COLO668 (cell line): ENCODE results near the gene FLYWCH2.
"Not testable (repeated sequence)": the region's sequence is repeated elsewhere in the genome, so short reads cannot be mapped to it uniquely, and the experiment has no call there.

ENCODE experiments used
- DNase-seq: peaks from one replicate; lab custom pipeline; 2025; ENCODE audit not compliant: unreplicated experiment; lab: John Stamatoyannopoulos, UW

Gene FLYWCH2

DNA sequence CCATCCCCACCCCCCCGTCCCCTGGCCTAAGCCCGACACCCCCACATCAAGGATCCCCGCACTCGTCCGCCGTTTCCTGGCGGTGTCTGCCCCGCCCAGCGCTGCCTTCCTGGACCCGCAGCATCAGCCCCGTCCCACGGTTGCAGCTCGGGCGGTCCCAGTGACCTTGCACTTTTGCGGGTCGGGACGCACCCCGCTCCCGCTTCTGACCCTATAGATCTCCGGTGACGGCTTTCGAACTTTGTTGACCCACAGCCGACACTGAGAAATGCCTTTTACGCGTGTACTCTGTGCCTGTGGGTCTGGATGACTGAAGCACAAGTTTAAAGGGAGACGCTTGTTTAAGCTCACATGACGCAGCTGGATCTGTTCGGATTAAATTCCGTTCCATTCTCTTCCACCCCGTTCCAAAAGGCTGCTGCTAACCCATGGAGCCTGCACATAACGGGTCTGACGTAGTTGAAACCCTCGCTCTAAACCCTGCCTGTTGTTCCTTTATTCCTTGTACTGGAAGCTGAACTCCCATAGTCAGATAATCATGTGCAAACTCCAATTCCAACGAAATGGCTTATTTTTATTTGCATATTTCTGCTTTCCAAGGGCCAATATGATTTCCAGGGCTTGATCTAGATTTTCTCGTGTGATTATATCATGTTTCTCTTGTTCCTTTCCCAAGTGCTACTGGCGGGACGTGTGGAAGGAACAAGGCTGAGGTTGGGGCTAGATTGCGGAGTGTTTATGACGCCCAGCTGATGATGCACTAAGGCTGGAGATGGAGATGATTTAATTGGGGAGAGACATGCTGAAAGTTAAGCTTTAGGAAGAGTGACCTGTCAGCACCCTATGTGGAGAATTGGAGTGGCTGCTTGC, 29.6 kb downstream of the FLYWCH2 start:
- DNase-seq: no peak

GRCh38 chr16:2913603-2914002, 30.6 kb downstream of the FLYWCH2 start:
- DNase-seq: no peak

DNA sequence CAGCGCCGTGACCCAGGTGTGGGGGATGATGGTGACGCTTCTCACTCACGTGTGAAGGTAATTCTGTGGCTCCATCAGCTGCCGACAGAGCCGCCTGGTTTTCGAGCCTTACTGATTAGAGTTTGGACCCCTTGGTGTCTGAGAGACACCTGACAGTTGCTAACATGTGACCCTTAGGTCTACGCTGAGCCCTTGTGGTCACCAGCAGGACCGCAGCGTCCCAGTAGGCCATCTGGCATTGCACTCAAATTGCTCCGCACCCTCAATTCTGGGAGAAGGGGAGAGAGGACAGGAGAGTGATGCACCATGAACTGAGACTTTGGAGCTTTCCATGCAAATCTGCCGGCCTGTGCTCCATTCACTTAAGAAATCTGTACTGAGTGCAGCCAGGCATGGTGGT, 31.2 kb downstream of the FLYWCH2 start:
- no peak for DNase-seq

DNA sequence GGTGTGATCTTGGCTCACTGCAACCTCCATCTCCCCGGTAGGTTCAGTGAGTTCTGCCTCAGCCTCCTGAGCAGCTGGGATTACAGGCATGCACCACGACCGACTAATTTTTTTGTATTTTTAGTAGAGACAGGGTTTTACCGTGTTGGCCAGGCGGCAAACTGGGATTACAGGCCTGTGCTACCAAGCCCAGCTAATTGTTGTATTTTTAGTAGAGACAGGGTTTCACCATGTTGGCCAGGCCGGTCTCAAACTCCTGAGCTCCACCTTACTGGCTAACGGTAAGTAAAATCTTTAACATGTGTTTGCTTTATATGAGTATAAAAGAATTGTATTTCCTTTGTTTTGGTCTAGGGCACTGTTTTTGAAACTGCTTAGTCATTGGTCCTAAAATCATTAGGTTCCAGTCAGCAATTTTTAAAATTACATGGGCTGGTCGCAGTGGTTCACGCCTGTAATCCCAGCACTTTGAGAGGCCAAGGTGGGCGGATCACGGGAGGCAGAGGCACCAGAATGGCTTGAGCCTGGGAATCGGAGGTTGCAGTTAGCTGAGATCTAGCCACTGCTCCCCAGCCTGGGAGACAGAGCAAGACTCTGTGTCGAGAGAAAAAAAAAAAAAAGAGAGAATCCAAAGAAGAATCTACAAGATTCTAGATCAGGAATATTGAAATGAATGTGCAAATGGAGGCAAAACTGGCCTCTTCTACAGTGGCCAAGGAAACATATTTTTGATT, 32.3 kb downstream of the FLYWCH2 start:
- DNase-seq: no peak

- DNase-seq: peak; percentile 44
These were observed 36.7 kb downstream of the FLYWCH2 start for GRCh38 chr16:2919511-2920255.

- no peak for DNase-seq
These were observed 40.5 kb downstream of the FLYWCH2 start for GRCh38 chr16:2923481-2923880.

GRCh38 chr16:2924901-2925755, 42.1 kb downstream of the FLYWCH2 start:
- no peak for DNase-seq

DNA sequence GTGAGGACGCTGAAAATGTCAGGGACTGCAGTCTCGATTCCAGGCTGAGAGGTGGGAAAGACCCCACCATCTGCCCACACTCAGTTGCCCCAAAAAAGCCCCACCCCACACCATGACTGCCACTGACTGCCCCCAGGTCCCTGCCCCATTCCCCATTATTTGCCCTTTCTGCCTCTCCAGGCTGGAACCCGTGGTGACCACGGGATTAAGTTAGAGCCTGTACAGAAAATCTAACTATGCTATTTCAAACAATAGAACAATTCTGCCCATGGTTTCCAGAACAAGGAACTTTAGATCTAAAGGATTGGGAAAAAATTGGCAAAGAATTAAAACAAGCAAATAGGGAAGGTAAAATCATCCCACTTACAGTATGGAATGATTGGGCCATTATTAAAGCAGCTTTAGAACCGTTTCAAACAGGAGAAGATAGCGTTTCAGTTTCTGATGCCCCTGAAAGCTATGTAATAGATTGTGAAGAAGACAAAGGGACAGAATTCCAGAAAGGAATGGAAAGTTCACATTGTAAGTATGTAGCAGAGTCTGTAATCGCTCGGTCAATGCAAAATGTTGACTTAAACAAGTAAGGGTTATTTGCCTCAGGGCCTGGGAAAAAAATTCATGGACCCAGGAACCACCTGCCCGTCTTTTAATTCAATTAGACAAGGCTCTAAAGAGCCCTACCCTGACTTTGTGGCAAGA, 43.1 kb downstream of the FLYWCH2 start:
- no peak for DNase-seq

- DNase-seq: no peak
These were observed 43.6 kb downstream of the FLYWCH2 start for GRCh38 chr16:2926650-2926999.

- DNase-seq: peak; percentile 87
These were observed 44.1 kb downstream of the FLYWCH2 start for GRCh38 chr16:2927010-2927646.

- DNase-seq: not testable (repeated sequence)
These were observed 45.1 kb downstream of the FLYWCH2 start for GRCh38 chr16:2928151-2928550.

- no peak for DNase-seq
These were observed 45.8 kb downstream of the FLYWCH2 start for GRCh38 chr16:2928796-2929195.

DNA sequence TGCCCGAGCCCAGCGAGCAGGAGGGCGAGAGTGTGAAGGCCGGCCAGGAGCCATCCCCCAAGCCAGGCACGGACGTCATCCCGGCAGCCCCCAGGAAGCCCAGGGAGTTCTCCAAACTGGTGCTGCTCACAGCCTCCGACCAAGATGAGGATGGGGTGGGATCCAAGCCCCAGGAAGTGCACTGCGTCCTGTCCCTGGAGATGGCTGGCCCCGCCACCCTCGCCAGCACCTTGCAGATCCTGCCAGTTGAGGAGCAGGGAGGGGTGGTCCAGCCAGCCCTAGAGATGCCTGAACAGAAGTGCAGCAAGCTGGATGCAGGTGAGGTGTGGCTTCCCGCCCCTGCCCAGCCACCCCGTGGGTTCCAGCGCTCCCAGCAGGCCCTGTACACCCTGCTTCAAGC, 46.7 kb downstream of the FLYWCH2 start:
- no peak for DNase-seq

DNA sequence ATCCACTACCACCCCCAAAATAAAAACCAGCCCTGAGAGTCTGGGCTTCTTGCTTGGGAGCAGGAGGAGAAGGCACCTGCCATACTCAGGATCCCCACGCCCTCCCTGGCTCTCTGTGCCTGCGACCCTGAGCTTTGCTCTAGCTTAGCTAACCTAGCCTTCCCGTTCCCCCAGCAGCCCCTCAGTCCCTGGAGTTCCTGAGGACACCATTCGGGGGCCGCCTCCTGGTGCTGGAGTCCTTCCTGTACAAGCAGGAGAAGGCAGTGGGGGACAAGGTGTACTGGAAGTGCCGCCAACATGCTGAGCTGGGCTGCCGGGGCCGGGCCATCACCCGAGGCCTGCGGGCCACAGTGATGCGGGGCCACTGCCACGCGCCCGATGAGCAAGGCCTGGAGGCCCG, 47.2 kb downstream of the FLYWCH2 start:
- no peak for DNase-seq

GRCh38 chr16:2931231-2931914, 48.4 kb downstream of the FLYWCH2 start:
- not testable (repeated sequence) for DNase-seq

DNA sequence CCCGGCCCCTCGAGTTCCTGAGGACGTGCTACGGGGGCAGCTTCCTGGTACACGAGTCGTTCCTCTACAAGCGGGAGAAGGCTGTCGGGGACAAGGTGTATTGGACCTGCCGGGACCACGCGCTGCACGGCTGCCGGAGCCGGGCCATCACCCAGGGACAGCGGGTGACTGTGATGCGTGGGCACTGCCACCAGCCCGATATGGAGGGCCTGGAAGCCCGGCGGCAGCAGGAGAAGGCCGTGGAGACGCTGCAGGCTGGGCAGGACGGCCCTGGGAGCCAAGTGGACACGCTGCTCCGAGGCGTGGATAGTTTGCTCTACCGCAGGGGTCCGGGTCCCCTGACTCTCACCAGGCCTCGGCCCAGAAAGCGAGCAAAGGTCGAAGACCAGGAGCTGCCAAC, 50.1 kb downstream of the FLYWCH2 start:
- no peak for DNase-seq

DNA sequence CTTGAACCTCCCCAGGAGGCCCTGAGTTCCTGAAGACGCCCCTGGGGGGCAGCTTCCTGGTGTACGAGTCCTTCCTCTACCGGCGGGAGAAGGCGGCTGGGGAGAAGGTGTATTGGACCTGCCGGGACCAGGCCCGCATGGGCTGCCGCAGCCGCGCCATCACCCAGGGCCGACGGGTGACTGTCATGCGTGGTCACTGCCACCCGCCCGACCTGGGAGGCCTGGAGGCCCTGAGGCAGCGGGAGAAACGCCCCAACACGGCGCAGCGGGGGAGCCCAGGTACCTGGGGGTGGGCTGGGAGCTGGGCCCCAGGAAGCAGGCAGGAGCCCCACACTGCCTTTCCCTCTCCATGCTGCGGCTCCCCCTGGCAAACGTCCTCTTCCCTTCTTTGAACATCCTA, 50.7 kb downstream of the FLYWCH2 start:
- no peak for DNase-seq

GRCh38 chr16:2934450-2934849, 51.4 kb downstream of the FLYWCH2 start:
- DNase-seq: no peak

DNA sequence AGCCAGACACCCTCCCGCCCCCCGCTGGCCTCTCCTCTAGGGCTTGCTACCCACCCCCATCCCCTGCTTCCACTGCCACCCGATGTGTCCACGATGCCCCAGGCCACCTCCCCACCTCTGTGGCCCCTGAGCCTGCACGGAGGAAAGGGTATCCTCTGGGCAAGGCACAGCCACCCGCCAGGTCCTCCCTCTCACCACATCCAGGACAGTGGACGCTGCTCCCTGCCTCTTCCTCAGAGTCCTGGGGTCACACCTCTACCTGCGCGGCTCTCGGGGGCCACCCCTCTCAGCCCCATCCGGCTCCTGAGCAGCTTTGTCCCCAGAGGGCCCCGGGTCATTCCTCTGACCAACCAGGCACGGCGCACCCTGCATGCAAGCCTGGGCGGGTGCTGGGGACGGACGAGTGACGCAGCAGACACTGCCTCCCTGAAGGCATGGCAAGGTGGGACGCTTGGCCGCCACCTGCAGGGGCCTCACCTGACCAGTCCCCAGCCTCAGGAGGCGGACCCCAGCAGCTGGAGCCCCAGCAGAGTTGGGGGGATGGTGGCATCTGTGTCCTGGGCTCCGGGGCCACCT, 53.5 kb downstream of the FLYWCH2 start:
- no peak for DNase-seq
